Stimulated activated CD8-positive, alpha-beta memory T cell treated with anti-CD3 and anti-CD28 coated beads, Interleukin-12 subunit alpha, Interleukin-12 subunit beta, amount 100 ng/mL, for 24 hours (primary cell): Measurements from ENCODE around the gene PNPLA5.
"Not testable (repeated sequence)": the region's sequence is repeated elsewhere in the genome, so short reads cannot be mapped to it uniquely, and the experiment has no call there.

Experiments
- DNase-seq: peaks from one replicate; pipeline ENCODE4 v3.0.0-alpha.2; 2020; ENCODE audit errors: extremely low read depth

PNPLA5 gene, protein sequence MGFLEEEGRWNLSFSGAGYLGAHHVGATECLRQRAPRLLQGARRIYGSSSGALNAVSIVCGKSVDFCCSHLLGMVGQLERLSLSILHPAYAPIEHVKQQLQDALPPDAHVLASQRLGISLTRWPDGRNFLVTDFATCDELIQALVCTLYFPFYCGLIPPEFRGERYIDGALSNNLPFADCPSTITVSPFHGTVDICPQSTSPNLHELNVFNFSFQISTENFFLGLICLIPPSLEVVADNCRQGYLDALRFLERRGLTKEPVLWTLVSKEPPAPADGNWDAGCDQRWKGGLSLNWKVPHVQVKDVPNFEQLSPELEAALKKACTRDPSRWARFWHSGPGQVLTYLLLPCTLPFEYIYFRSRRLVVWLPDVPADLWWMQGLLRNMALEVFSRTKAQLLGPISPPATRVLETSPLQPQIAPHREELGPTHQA

DNA sequence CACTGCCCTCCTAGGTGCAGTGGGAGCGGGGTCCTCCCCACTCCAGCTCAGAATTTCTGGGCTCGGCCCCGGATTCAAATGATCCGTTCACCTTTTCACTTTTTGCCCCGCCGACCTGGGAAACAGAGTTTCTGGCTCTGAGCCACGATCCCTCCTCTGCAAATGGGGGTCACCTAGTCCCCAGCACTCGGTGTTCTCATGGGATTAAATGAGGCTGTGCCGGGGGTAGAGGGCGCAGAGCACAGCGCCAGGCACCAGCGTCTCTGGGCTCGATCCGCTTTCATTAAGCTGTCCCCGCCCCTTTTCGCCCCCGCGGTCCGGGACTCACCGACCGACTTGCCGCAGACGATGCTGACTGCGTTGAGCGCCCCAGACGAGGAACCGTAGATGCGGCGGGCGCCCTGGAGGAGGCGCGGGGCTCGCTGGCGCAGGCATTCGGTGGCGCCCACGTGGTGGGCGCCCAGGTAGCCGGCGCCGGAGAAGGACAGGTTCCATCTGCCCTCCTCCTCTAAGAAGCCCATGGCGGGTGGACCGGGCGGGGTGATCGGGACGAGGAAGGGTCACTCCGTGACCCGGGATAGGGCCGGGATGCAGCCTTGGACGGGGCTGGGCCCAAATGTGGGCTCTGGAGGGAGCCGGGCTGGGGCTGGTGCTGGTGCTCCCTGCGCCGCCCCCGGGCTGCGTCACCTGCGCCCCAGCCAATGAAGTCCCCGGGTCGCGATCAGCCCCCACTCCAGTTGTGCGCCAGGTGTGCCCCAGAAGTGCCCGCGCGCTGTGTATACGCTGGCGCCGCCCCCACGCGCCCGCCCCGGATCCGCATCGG is at the start of gene PNPLA5:
Gene PNPLA5, minus strand, starts transcription at position 654 of the 823 bp plus-strand sequence. Its CDS starts 133 bp downstream, at position 521.
- no peak for DNase-seq

DNA sequence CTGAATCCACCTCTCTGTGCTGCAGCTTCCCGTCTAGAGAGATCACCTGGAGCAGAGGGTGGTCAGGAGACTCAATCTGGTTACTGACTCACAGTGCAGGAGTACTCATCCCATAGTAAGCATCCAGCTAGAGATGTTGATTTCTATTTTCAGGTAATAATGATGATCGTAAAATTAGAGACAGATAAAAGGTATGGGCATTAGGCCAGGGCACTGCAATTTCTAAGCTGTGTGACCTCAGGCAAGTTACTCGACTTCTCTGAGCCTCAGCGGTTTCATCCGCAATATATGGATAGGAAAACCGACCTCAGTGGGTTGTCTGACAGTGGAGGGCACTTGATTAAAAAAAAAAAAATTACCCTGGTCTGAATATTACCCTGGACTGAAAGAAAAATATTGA is 49.6 kb upstream of the PNPLA5 start:
- no peak for DNase-seq

DNA sequence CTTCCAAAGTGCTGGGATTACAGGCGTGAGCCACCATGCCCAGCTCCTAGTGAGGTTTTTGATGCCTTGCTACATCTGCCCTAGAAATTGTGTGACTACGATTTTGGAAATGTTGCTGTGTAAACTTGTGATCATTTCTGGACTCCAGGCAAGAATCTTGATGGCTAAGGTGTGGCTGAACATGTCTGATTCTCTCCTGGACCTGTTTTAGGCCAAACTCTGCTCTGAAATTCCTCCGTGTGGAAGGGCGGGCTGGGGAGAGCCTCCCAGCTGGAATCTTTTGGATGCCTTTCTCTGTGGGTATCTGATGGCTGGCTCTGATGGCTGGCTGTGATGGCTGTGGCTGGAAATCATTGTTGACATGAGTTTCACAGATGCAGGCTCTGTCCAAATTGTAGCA is 40.0 kb upstream of the PNPLA5 start:
- DNase-seq: no peak

DNA sequence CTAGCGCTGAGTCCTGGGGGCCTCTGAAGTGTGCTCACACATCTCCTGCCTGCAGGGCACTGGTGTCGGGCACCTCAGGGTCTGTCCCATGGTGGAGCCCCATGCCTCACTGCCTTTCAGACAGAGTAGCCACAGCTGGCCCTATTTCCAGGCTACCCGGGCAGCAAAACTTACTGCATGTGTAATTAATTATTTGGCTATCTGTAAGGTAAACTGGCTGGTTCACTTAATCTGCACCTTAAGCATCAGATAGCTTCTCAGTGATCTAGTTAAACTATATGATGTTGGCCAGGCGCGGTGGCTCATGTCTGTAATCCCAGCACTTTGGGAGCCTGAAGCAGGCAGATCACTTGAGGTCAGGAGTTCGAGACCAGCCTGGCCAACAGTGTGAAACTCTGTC is 37.1 kb upstream of the PNPLA5 start:
- no peak for DNase-seq

DNA sequence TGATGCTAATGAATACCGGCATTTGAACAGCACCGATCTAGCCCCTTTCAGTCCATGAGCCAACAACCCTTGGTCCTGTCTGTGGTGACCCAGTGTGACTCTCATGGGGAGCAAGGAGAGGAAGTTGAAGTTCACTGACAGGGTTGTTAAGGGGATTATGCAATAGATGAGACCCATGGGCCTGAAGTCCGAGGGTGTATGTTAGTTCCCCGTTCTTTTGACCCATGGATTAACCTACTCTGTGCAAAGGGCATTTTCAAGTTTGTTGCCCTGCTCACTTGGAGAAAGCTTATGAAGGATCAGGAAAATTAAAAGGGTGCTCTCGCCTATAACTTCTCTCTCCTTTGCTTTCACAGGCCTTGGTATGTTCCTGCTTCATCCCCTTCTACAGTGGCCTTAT is 36.7 kb upstream of the PNPLA5 start:
- DNase-seq: no peak

DNA sequence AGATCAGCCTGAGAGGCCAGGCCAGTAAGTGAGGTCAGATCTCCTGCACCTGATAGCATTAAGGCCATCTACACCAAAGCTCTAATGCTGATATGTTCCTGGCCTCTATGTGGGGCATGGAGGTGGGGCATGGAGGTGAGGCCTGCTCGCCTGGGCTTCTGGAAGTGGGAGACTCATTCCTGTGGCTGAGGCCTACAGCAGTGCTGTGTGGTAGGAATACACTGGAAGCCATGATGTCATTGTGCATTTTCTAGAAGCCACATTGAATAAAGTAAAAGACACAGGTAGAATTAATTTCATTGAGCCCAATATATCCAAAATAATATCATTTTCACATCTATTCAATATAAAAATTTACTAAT is 34.5 kb upstream of the PNPLA5 start:
- no peak for DNase-seq

DNA sequence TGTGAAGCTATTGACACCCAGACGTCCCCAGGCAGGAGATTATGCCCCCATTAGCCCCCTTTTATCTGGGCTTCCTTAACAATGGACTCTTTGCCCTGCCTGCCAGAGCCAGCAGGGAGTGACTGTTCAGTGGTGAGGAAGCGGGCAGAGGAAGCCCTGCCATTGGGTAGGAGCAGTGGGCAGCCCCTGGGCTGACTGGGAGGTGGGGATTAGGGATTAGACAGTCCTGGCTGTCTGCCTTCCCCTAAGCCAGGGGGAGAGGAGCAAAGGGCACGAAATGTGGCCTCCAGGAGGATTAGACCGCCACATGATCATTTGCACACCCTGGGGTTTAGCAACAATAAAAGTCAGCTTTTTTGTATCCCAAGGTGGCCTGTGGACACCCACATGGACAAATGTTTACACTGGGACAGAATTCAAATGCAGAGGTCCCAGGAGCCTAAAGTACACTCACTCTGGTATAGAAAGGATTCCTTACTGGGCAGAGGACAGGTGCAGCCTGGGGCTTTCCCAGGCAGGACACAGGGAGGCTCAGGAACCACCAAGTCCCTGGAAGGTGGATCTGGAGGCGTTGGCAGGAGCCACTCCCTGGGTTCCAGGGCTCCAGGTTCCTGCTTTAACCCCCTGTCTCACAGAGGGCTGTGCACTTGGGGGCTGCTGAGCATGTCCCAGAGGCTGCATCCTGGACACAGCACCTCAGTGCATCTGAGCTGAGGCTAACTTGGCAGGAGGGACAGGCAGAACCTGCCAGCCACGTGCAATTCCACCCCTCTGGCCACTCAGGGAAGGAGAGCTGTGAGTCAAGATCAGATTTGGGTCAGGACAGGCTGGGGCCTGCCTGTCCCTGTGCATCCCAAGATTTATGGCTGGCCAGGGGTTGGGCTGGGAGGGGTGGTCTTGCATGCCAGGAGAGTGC is 33.9 kb upstream of the PNPLA5 start:
- no peak for DNase-seq

DNA sequence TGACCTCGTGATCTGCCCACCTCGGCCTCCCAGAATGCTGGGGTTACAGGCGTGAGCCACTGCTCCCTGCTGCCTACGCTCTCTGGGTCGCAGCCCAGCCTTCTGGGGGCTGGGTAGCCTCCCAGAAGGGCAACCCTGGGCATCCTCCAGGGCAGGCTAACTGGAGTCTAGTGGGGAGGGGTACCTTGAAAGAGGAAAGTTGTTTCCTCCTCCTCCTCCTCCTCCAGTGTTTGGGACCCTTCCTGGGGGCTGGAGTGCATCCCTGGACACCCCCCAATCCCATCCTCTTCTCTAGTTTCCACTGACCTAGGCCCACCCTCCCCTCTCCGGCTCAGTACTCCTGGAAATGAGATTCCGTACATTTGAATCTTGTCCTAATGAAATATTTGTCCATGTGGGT is 33.1 kb upstream of the PNPLA5 start:
- no peak for DNase-seq

DNA sequence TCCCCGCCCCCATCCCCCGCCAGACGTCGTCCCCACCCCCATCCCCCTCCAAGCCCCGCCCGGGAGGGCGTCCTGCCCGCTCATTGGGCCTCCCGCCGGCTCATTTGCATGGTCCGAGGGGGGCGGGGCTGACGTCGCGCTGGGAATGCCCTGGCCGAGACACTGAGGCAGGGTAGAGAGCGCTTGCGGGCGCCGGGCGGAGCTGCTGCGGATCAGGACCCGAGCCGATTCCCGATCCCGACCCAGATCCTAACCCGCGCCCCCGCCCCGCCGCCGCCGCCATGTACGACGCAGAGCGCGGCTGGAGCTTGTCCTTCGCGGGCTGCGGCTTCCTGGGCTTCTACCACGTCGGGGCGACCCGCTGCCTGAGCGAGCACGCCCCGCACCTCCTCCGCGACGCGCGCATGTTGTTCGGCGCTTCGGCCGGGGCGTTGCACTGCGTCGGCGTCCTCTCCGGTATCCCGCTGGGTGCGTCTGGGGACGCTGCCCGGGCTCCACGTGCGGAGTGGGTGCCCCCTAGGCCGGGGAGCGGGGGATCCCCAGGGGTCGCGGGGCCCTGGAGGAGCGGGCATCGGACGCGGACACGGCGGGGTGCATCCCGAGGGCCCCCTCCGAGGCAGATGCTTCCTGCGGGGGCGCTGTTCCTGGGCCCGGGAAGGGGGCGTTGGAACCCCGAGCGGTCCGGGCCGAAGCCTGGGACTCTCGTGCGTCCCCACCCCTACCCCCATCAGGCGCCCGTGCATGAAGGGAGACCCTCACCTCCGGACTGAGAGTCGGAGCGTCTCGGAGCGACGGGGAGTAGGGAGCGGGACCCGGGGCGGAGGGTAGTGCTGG is 32.0 kb upstream of the PNPLA5 start, which contains the start of gene PNPLA3:
Gene PNPLA3, plus strand, starts transcription at position 175 of the 834 bp plus-strand sequence. Its CDS starts 107 bp downstream, at position 282.
- DNase-seq: peak; percentile 53

DNA sequence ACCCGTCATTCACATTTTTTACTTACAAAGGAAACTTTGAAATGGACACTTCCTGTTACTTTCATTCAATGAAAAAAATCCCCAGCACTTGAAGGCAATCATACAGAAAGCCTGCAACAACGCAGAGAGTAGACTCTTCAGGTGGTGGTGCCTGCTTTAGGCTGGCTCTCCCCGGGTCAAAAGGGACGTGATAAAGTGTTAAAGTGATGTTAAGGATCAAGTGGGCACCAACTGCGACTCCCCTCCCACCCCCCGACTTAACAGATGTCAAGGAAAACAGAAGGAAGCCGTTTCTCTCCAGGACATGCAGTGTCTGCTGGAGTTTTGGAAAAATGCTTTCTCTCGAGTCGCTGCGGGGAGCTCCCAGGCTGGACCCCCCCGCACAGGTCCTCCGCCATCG is 31.4 kb upstream of the PNPLA5 start:
- DNase-seq: no peak

DNA sequence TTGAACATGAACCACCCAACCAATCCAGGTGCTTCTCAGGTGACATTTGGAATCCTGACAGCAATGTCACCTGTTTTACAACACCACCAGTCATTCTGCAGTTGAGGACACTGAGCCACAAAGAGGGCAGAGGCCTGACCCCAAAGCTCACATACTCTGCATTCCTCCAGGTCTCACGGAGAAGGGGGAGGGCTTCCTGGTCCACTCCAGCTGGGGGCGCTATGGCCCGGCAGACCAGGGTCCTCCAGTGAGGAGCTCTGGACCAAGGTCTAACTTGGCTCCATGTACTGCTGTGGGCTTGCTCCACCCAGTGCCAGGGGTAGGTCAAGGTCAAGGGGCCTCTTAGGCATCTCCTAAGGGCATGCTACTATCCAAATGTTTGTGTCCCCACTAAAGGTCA is 30.3 kb upstream of the PNPLA5 start:
- no peak for DNase-seq

DNA sequence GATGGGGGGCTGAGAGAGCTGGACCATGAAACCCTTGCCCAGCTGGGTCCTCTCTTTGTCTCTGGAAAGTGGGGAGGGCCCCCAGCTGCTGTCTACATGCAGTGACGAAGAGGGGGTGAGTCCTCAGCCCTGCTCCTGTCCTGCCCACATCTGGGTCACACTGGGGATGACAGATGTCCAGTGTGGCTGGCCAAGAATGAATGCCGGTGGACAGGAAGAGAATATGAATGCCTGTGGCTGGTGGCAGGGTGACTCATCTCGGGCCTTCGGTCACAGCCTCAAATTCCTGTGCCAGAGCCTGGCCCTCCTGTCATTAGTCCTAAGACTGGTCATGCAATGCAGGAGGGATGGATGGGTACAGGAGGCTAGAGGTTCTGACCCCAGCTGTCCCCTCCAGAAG is 29.6 kb upstream of the PNPLA5 start:
- no peak for DNase-seq

DNA sequence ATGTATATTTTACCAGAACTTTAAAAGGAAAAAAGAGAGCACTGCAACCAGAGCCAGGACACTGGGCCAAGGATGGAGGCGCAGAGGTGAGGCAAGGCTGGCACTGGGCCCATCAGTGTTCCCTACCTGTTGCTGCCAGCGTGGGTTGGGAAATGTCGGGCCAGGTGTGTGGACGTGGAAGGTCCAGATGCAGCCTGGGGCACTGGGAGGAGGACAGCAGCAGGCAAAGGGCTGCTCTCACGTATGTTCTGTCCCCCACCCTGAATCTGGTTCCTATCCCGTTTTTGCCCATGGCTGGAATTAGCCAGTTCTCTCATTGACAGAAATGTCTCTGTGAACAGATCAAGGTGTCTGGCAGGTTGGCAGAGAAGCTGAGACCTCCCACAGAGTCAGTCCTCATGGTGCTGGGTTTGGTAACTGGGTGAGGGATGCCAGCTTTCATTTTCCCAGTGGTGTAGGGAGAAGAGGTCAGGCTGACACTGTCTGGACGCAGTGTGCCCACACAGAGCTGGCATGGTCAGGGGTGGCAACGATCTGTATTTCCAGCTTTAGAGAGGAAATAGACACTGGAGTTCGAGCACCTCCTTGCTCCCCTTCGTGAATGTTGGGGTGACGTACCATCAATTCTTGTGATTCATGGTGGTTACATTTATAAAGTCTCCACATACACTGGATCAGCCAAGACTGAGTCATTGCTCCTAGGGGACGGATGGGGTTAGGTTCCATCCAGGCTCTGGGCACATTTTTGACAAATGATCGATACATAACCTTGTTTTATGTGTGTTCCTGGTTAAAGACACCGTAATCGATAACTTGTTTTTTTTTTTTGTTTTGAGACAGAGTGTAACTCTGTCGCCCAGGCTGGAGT is 27.5 kb upstream of the PNPLA5 start:
- no peak for DNase-seq

DNA sequence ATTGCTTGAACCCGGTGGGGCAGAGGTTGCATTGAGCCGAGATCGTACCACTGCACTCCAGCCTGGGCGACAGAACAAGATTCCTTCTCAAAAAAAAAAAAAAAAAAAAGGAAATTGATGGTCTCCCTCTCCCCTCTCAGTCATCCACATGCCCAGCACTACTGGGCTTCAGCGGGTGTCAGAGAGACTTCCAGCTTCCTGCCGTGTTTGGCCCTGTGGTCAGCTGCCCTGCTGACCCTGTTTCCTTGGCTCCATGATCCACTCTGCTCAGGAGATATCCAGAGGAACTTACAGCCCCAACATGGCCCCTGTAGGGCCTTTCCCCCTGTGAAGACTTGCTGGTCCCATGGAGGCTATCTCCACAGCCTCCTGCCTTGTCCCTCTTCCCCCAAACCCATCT is 25.7 kb upstream of the PNPLA5 start:
- no peak for DNase-seq

DNA sequence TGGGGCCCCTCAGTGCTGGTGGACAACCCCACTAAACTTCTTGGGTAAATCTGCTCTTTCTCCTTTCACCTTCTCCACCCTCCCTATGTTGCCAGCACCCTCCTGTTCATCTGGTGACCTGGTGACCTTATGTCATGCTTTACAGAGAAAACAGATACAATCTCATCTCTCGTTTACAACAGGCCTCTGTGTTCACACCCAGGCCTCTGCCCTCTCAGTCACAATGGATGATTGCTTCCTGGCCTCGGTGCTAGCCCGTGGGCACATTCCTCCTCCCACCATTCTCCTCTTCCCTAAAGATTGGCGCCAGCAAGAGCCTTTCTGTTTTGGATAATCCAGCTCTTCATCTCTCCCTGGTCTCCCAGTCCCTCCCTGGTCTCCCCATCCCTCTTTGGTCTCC is 19.5 kb upstream of the PNPLA5 start:
- no peak for DNase-seq

DNA sequence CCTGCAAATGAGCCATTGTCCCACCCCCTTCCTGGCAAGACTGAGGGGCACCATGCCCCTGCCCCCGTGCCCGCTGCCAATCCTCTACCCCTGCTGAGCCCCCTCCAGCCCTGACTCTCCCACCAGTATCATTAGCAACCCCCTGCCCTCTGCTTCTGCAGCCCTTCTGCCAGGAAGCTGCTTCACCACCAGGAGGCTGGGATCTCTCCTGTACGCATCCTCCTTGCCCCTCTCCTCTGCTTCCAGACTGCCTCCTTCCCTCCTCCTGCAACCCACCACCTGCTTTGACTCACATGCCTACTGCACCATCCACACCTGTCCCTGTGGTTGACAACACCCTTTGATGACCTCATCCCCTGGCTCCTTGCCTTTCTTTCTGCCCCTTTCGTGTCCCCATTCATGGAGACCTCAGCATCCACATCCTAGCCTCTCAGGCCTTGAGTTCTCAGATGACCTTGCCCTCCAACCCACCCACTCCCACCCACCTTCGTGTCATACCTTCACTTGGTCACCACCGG is 18.4 kb upstream of the PNPLA5 start:
- DNase-seq: no peak

DNA sequence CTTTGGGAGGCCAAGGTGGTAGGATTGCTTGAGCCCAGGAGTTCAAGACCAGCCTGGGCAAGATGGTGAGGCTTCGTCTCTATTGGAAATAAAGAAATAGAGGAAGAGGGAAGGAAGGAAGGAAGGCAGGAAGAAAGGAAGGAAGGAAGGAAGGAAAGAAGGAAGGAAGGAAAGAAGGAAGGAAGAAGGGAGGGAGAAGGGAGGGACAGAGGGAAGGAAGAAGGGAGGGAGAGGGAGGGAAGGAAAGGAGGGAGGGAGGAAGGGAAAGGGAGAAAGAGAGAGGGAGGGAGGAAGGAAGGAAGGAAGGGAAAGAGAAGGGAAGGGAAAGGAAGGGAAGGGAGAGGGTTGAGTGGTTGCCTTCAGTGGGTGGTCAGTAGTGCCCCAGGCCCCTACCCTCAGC is 17.9 kb upstream of the PNPLA5 start:
- no peak for DNase-seq

DNA sequence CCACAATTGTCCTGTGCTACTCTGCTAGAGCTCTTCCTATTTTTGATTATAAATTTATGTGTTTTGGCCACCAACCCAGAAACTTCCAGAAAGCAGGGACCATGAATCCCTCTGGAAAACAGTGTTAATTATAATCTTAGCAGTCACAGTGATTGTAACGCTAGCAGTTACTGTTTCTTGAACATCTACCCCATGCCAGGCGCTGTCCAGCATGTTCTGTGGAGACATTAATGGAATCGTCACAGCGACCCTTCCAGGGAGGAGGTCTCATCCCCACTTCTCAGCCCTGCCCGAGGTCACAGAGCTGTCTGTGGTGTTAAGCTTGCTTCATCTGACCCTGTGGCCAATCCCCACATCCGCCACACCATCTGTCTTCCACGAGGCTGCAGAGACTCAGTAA is 13.9 kb upstream of the PNPLA5 start:
- DNase-seq: no peak

DNA sequence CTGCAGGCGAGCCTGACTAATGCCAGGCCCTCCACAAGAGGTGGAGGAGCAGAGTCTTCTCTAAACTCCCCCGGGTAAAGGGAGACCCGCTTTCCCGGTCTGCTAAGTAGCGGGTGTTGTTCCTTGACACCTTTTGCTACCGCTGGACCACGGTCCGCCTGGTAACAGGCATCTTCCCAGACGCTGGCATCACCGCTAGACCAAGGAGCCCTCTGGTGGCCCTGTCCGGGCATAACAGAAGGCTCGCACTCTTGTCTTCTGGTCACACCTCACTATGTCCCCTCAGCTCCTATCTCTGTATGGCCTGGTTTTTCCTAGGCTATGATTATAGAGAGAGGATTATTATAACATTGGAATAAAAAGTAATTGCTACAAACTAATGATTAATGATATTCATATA is 12.6 kb upstream of the PNPLA5 start:
- not testable (repeated sequence) for DNase-seq

DNA sequence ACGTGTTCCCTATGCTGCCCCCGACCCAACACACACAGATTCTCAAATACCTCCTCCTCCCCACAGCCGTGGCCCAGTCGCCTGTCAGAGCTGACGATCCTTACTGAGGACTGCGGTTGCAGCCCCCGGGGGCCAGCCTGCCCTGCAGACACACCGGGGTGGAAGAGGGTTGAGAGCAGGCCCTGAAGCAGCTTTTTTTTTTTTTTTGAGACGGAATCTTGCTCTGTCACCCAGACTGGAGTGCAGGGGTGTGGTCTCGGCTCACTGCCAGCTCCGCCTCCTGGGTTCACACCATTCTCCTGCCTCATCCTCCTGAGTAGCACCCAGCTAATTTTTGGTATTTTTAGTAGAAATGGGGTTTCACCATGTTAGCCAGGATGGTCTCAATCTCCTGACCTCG is 11.2 kb upstream of the PNPLA5 start:
- DNase-seq: not testable (repeated sequence)
